ENCODE measurements around the gene PPP1R12A.
"Not testable (repeated sequence)": the region's sequence is repeated elsewhere in the genome, so short reads cannot be mapped to it uniquely, and the experiment has no call there.

Gene PPP1R12A

DNA sequence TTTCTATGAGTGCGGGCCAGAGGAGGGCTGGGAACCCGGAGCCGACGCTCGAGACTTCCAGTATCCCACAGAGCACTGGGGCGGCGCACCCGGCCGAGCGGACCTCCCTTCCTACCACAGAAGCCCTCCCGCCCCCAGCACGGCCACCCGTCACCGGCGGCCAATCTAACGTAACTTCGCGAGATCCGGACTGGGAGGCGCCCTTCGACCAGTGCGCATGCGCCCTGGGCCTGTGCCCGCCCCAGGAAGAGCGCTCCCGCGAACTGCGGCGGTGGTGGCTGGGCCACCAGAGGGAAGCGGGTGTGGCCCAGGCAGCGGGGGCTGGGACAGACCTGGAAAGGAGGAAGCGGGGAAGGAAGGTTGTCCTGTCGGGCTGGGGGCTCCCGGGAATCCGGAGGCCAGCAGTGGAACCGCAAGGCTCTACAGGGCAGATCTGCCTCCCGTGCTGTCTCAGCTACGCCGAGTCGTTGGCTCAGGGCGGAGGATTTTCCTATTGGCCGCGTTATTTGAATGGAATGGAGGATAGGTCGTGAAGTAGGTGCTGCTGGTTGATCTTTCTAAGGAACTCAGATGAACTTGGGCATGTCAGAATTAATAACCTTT is at the start of gene PPP1R12A:
PPP1R12A (minus strand) TSS at position 77 of the 603 bp plus-strand sequence. CDS start 166 bp downstream, outside the sequence.
- DNase-seq (ENCODE audit: low read depth): peak; percentile 94

DNA sequence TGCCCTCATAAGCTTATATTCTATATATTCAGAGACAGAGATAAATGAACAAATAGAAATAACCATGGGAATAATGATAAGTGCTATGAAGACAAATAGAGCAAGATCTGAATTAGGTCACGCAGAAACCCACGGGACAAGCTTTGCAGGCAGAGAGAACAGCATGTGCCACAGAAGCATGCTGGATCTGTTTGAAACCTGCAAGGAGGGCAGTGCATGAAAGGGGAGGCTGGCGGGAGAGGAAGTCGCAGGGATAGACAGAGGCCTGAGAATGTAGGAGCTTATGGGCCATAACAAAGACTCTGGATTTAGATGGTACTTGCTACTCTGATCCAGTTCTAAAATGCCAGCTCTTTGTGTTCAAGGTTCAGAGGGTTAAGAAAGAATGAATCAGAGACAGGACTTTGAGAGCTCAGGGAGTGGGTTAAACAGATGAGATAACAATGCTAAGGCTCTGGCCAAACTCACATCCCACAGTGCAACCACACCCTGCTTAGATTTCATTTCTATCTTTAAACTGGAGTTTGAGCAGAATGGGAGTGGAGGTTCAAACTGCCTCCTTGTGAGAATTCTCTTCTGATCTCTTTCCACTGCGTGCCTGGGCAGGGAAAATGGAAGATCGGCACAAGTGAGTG is 49.2 kb upstream of the PPP1R12A start:
- DNase-seq (ENCODE audit: low read depth): no peak

DNA sequence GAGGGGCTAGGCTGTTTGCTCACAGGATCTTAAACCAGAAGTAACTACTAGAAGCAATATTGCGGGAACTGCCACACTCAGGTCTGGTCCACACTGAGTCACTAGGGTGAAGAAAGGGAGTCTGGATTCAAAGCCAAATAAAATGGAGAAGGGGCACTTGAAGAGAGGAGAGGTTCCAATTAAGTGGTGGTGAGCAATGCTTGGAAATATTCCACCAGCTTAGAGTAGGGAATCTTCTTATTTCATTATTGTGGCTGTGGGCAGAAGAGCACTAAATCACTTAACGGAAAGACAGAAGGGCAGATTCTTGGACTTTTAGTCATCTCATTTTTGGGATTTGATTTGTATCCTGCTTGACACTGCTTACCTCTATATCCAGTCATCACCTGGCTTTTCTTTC is 48.6 kb upstream of the PPP1R12A start:
- peak; percentile 91 for DNase-seq (ENCODE audit: low read depth)

DNA sequence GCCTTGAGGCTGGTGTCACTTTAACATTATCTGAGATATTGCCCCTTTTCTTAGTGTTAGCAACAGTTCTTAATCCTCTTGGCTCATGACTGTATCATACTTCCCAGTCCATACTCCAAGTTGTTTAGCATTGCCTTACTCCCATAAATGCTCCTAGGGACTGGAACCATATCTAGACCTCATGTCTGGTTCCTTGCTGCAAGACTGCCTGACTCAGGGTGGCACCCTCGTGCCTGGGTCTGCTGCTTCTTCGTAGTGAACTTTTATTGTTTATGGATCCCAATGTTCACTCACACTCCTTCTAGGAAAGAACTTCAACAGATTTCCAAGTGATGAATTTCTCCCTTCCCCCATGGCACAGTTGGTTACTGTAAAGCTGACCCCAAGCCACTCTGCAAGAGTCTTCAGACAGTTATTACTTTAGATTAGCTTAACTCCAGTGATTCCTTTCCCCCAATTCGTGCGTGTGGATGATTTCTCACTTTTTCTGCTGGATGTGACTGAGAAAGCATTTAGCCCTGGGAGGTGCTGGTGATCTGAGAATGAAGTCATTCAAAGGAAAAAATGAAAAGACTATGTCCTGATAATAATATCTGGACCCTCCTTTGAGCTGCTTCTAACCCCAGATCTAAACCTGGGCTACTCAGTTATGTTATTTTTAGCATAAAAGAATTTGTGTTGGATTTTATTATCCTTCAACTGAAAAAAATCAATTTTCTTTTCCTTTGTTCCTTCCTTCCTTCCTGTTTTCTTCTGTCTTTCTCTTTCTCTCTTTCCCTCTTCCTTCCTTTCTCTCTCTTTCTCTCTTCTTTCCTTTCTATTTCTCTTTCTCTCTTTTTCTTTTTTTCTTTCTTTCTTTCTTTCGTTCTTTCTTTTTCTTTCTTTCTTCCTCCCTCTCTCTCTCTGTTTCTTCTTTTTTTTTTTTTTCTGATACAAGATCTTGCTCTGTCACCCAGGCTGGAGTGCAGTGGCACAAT is 47.5 kb upstream of the PPP1R12A start:
- no peak for DNase-seq (ENCODE audit: low read depth)

DNA sequence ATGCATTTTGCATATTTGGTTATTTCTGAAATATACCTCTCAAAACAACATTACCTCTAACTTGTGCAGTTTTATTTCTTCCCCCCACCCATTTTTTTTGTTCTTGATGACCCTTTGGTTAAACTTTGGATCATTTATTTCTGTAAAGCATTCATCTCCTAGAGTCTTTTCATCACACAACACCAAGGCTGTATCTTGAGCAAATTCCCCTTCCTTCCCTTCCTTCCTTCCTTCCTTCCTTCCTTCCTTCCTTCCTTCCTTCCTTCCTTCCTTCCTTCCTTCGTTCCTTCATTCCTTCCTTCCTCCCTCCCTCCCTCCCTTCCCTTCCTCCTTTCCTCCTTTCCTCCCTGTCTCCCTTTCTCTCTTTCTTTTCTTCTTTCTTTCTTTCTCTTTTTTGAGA is 43.8 kb upstream of the PPP1R12A start:
- DNase-seq (ENCODE audit: low read depth): no peak

DNA sequence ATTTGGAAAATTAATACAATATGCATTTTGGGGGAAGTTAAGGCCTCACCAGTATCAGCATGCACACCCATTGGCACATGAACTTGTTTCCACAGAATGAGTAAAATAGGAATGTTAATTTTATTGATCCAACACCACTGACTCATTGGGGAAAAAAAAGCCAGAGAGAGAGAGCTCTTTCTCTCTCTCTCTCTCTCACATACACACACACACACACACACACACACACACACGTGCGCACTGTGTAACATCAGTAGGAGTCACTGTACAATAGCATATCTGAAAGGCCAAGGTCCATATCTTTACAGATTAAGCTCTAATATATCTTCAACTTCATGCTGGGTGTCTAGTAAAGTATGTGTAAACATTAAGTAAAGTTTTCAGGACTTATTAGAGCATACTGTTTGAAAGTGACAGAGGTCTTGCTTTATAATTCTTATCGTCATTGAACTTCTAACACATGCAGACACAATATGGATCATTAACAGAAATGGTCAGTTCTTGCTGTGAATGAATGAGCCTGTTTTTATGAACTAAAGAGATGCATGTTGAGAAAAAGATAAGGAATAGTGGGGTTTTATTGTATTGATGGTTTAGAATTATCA is 43.1 kb upstream of the PPP1R12A start:
- not testable (repeated sequence) for DNase-seq (ENCODE audit: low read depth)

DNA sequence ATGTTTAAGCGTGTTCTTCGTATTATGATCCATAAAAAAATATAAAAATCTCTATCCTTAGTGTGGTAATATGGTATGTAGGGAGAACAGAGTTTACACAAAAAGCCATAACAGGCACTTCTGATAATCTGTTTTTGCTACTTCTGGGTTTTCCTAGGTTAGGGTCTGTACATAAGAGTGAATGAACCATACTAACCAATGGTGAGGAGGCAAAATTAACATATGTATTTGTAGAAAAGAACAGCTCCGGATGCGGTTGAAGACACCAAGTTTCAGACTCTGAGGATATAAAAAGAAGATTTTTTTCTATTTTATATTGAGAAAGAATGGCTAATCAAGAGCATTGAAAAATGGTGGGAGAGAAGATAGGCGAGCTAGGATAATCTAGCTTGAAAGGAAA is 40.2 kb upstream of the PPP1R12A start:
- DNase-seq (ENCODE audit: low read depth): no peak

DNA sequence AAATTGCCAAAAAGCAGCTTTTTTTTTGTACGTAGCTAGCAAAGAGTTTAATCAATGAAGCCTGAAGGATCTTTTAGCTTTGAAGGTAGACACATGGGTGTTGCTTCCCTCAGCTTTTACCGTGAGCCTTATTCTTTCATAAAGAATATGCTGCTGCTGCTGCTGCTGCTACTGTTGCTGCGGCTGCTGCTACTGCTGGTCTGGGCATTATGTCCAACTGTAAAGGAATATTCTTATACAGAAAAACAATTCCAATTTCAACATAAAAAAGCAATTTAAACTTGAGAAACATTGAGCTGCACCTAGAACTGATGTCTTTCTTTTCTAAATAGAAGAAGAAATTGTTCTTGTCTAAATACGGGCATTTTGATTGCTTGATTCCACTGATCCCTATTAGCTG is 38.9 kb upstream of the PPP1R12A start:
- DNase-seq (ENCODE audit: low read depth): no peak

DNA sequence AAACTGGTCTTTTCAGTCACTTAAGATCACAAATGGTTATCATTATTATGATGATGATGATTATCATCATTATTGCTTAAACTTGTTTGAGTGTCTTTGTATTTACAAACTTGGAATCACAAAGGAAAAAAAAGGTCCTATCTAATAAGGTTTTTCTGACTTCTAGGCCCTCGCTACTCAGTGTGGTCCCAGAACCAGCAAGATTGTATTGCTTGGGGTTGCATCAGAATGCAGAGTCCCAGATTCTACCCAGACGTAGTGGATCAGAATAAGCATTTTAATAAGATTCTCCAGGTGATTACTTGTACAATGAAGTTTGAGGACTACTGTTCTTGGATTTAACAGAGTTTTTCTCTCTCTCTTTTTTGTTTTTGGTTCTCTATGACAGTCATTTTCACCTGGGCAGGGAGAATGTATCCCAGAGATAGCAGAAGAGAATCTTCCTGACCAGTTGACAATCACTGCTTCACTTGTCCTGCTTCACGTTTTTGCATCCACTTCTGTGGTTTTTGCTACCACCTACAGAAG is 29.3 kb upstream of the PPP1R12A start:
- no peak for DNase-seq (ENCODE audit: low read depth)

DNA sequence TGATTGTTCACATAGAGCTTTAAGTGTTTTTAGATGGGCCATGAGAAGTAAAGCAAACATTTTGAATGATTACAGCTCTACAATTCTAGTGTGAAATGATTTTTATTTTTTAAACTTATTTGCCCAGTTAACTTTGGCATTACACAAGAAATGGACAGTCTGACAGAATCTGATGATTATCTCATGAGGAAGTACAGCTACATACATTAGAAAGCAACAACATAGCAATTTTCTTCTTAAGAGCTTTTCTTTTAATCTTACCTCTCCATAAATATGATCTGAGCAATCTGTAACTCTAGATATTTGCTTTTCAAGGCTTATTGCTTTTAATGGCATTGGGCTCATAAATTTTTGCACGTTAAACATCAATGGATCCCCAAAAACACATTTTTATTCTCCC is 26.5 kb upstream of the PPP1R12A start:
- DNase-seq (ENCODE audit: low read depth): no peak

DNA sequence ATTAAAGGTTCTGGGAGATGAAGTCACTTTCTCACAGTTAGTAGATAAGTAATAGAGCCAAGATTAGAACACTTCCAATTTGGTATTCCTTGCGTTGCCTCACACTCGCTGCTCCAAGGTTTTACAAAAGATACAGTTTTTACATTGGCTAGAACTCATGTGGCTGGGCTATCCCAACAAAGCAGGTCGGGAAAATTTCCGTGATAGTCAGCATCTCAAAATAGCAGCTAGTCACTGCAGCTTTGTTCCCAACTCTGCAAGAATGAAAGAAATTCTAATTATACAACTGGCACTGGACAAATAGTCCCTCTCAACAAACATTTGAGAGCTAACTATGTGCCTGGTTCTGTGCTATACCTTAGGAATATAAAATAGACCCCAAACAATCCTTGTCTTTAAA is 24.6 kb upstream of the PPP1R12A start:
- no peak for DNase-seq (ENCODE audit: low read depth)

DNA sequence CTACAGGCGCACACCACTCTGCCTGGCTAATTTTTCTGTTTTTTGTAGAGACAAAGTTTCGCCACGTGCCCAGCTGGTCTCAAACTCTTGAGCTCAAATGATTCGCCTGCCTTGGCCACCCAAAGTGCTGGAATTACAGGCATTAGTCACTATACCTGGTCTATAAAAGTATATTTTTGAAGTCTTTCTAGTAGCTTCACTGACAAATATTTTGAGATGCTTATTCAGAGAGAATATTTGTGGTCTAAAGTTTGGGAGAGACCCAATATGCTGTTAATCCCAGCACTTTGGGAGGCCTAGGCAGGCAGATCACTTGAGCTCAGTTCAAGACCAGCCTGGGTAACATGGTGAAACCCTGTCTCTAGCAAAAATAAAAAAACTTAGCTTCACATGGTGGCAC is 22.0 kb upstream of the PPP1R12A start:
- DNase-seq (ENCODE audit: low read depth): no peak

DNA sequence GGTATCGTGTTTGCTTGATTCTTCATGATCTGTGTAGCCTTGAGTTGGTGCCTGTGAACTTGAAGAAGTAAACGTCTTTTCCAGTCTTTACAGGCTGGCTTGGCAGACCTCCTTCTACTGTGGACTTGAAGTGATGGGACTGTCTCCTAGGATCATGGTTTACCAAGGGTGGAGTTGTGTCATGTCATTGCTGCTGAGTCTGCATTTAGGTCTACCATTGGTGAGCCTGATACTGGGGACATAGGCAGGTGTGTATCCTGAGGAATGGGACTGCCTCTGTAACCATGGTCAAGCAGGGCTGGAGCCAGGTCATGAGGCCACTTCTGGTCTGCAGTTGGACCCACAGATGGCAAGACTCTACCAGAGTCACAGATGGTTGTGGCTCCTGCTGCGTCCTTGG is 20.7 kb upstream of the PPP1R12A start:
- no peak for DNase-seq (ENCODE audit: low read depth)

DNA sequence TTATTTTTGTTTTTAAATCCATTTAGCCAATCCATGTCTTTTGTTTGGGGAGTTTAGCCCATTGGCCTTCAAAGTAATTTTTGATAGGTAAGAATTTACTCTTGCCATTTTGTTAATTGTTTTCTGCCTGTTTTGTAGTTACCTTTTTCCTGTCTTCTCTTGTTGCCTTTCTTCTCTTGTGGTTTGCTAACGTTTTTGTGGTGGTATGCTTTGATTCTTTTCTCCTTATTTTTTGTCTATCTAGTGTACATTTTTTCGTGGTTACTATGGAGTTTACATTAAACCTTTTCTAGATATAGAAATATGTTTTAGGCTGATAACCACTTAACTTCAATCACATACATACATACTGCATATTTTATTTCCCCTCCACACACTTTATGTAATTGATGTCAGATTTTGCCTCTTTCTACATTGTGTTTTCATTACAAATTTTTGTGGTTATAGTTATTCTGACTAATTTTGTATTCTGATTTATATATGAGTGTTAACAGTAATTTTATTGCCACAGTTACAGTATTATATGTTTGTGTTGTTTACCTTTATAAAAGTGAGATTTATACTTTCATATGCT is 19.2 kb upstream of the PPP1R12A start:
- DNase-seq (ENCODE audit: low read depth): no peak

DNA sequence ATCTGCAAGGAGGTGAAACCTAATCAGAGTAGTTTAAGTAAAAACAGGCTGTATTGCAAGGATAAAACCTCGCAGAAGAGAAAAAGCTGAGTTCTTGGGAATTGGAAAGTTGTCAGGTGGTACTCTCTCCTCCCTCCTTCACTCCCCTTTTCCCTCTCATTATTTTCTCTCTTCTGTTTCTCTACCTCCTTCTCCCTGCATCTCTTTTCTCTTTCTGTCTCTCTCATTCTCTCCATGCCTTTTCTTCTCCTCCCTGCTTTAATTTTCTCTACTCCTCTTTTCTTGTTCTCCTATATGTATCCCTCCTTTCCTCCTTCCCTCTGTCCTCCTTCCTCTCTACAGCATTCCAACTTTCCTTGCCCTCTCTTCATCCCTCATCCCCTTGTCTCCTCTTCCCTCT is 14.2 kb upstream of the PPP1R12A start:
- DNase-seq (ENCODE audit: low read depth): no peak

DNA sequence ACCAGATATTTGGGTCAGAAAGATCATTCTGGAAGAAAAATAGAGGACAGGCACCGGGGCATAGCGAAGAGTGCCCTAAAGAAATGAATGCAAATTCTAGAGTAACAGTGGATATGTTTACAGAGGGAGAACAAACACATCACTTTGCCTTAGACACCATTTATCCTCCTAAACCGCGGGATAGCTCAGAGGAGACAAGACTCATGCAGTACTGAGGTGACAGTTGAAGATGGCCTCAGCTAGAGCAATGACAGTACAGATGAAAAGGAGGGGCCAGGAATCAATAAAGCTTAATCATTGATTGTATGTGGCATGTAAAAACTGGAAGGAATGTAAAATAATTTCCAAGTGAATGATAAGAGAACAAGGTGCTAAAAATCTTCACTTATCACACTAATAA is 10.5 kb upstream of the PPP1R12A start:
- DNase-seq (ENCODE audit: low read depth): no peak

DNA sequence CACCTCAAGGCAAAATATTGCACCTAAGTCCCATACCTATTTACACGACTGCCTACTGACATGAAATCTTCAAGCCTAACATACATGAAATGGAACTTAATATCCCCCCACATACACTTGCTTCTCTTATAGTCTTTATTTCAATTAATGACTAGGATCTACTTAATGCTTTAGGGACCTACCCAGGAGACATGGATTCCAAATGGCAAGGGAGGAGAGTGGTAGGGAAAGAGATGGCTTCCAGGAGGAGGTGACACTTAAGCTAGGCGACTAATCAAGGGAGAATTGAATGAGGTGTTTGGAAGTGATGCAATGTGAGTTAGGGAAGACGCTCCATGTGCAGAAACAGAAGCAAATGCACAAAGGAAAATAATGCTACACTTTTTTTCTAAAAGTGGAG is 9.7 kb upstream of the PPP1R12A start:
- no peak for DNase-seq (ENCODE audit: low read depth)

DNA sequence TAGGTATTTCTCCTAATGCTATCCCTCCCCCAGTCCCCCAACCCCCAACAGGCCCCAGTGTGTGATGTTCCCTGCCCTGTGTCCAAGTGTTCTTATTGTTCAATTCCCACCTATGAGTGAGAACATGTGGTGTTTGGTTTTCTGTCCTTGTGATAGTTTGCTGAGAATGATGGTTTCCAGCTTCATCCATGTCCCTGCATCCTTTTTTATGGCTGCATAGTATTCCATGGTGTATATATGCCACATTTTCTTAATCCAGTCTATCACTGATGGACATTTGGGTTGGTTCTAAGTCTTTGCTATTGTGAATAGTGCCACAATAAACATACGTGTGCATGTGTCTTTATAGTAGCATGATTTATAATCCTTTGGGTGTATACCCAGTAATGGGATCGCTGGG is 7.9 kb upstream of the PPP1R12A start:
- DNase-seq (ENCODE audit: low read depth): not testable (repeated sequence)

DNA sequence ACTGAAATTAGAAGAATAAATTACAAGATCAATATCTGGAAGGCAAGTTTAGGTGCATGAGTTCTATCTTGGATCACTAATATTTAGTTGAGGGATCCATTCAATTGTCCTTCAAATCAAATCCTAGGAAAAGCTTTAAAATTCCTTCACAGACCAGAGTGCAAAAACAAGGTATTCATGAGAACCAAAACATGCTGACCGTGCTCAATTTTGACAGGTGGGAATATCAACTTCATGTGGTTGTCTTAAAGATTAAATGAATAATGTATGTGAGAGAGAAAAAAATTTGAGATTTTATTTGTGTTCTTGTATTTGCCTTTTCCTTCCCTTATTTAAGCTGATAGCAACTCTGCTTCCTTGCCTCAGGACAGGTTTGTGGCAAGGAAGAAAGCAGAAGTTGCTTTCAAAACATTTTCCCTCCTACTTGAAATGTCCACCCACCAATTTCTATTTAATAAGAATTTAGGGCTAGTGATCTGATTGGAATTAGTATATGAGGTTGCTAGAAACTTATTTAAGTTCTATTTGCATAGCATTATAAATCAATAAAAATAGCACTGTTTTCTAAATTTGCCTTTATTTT is 4.9 kb upstream of the PPP1R12A start:
- no peak for DNase-seq (ENCODE audit: low read depth)

DNA sequence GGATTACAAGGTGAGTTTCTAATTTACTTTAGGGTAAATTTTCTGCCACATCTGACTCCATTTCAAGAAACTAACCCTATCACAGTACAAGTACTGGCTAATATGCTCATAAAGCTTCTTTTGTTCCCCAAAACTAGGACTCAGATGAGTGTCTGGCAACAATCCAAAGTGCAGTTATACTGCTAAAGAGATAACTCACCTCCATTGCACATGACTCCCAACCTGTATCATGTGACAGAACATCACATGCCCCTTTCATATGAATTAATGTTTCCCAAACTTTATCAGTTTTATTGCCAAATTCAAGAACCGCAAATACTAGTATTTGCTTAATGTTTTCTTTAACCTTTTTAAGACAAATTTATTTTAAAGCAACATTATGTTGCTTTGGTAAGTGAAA is 3.9 kb upstream of the PPP1R12A start:
- DNase-seq (ENCODE audit: low read depth): no peak

DNA sequence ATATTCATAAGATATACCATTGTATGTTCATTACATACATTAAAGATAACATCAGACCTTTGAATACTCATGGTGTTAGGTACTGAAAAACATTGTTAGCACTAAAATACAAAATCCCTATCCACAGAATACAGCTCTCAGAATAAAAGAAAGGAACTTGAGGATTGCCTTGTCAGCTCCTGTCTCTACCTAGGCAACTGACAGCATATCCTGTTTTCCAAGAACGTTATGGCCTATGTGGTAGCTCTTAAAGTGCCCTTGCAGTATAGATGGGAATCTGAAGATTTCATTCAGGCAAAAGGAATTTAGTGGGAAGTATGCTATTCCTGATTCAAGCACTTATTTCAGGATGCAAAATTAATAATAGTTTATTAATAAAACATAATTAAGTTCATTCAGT is 1.8 kb upstream of the PPP1R12A start:
- DNase-seq (ENCODE audit: low read depth): no peak

Measured in GM04504 (cell line).